ENCODE results near the gene IL1R2.

DNA sequence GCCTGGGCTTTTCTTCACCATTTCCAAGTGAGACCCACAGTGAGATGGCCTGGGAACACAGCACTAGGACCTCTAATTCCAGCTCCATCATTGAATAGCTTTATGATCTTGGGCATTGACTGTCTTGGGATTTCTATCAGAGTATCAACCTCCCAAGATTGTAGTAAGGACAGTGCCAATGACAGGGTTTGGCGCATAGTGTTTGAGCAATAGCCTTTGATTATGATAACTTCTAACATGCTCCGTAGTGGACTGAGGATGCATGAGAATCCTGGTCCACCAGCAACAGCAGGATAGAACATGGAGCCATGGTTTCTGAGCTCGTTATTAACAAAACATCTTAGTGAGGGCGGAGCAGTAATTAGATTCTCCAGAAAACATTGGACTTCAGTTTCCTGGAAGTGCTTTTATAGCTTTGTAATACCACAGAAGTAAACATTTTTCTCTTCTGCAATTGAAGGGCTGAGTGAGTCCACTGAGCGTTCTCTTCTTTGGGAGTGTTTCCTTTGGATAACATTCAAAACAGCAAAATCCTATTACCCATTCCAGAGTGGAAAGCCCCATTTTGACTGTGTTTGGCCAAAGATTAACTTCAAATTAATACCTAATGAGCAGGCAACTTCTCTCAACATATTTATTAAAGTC, 63.7 kb downstream of the IL1R2 start:
- TF ChIP-seq EZH2phosphoT487 (IDR thresholded peaks at IDR 0.05; ENCODE audit: borderline replicate concordance, low read depth, low read length) (no peak), CTCF (conservative IDR thresholded peaks at IDR 0.05; ENCODE audit: low read length) (no peak)

Data from OCI-LY7 (cell line).